Activated B cell treated with CpG ODN at 0.5 μM for 24 hours (primary cell): ENCODE measurements around the gene MGST1. TPM values are rescaled to one million over a fixed set of nuclear protein-coding genes. Genes with fewer than 3 reads are reported as not detected.

Experiments used
- ATAC-seq: fragments of 200-7000 bp; cut with Tn5 transposase; one replicate; pipeline ENCODE4 v1.10.0; 2021; ENCODE audit warnings: low read depth, mild to moderate bottlenecking, moderate library complexity
- CTCF ChIA-PET: fragments of 350-600 bp; sonication (Branson Sonifier 250); formaldehyde crosslinking; loops from one replicate; lab custom pipeline; 2021; ENCODE audit warnings: antibody characterized with exemption; lab: Charles Lee
- POLR2A ChIA-PET: fragments of 350-600 bp; sonication (Branson Sonifier 250); formaldehyde crosslinking; loops from one replicate; lab custom pipeline; 2021; ENCODE audit warnings: antibody characterized with exemption; lab: Charles Lee
- DNase-seq: peaks from one replicate; pipeline ENCODE4 v3.0.0; 2022
- H3K27ac Mint-ChIP-seq: one replicate; pipeline ENCODE4 v1.8.0; 2020; ENCODE audit warnings: mixed read lengths
- H3K27me3 Mint-ChIP-seq: one replicate; pipeline ENCODE4 v1.8.0; 2021; ENCODE audit warnings: mixed read lengths
- H3K36me3 Mint-ChIP-seq: one replicate; pipeline ENCODE4 v1.8.0; 2021; ENCODE audit warnings: low read depth, mixed read lengths
- H3K4me1 Mint-ChIP-seq: one replicate; pipeline ENCODE4 v1.8.0; 2021; ENCODE audit warnings: mixed read lengths
- H3K4me3 Mint-ChIP-seq: one replicate; pipeline ENCODE4 v1.8.0; 2020; ENCODE audit warnings: mild to moderate bottlenecking, mixed read lengths
- H3K9me3 Mint-ChIP-seq: one replicate; pipeline ENCODE4 v1.8.0; 2020; ENCODE audit warnings: mixed read lengths
- intact Hi-C: fragments of 100-400 bp; cut with micrococcal nuclease; formaldehyde crosslinking; loops from one replicate; pipeline ENCODE4 v1.15.1; 2024
- total RNA-seq: library from RNA; stranded (reverse); gene quantifications from 2 replicates; pipeline ENCODE4 v1.2.3, GENCODE V29; 2022
- TF ChIP-seq, protein P1 (sequence below): fragments of 200-600 bp; IDR thresholded peaks from one replicate; pipeline ENCODE4 v1.8.0; 2022; ENCODE audit warnings: antibody characterized with exemption, mild to moderate bottlenecking

MGST1 gene
- total RNA-seq, 1 donor from 2014 or later, result not detected

DNA sequence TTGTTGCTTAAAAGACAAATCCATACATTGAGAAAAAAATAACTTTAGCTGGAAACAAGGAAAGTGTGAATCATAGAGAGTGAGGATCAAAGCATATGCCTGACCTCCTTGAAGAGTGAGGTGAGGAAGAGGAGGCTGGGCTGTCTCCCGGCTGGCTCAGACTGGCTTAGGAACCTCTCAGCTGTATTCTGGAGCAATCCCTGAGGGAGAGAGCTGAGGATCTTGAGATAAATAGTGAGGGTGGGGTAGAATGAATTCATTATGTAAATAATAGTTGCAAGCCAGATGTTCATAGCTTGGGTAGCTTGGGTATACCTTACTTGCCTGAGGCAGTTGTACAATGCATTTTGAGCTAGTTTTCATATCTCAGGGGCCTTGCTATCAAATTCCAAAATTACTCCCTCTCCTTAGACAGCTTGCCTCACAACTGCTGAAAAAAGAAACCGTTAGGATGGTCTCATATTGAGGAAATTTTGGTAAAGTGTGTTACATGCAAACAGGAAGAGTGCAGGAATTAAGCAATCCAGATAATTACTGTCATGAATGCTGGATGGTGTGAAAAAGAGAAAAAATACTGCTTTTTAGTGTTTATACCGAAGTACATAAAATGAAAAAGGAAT, 39.5 kb upstream of the MGST1 start:
- Mint-ChIP-seq H3K36me3 (no peaks in the 10 kb centered on the region), H3K4me1 (no peaks in the 10 kb centered on the region), H3K9me3 (peaks cover 23% of the 10 kb centered on the region), H3K27ac (no peak overlapping the region), H3K4me3 (no peak overlapping the region), H3K27me3 (no peaks in the 10 kb centered on the region)
- CTCF ChIA-PET, result no interaction called here
- TF ChIP-seq, protein P1, sequence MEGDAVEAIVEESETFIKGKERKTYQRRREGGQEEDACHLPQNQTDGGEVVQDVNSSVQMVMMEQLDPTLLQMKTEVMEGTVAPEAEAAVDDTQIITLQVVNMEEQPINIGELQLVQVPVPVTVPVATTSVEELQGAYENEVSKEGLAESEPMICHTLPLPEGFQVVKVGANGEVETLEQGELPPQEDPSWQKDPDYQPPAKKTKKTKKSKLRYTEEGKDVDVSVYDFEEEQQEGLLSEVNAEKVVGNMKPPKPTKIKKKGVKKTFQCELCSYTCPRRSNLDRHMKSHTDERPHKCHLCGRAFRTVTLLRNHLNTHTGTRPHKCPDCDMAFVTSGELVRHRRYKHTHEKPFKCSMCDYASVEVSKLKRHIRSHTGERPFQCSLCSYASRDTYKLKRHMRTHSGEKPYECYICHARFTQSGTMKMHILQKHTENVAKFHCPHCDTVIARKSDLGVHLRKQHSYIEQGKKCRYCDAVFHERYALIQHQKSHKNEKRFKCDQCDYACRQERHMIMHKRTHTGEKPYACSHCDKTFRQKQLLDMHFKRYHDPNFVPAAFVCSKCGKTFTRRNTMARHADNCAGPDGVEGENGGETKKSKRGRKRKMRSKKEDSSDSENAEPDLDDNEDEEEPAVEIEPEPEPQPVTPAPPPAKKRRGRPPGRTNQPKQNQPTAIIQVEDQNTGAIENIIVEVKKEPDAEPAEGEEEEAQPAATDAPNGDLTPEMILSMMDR, result no peak
- ATAC-seq (no peak), DNase-seq (no peak)
- intact Hi-C loops, result no loop called here
- POLR2A ChIA-PET, result no interaction called here

GRCh38 chr12:16310934-16311333, 36.5 kb upstream of the MGST1 start:
- Mint-ChIP-seq H3K27me3 (no peaks in the 10 kb centered on the region), H3K36me3 (no peaks in the 10 kb centered on the region), H3K4me3 (no peak overlapping the region), H3K4me1 (no peaks in the 10 kb centered on the region), H3K9me3 (peaks cover 21% of the 10 kb centered on the region), H3K27ac (no peak overlapping the region)
- intact Hi-C loops, result no loop called here
- DNase-seq (no peak), ATAC-seq (no peak)
- TF ChIP-seq, protein P1, result no peak
- POLR2A ChIA-PET, result no interaction called here
- CTCF ChIA-PET, result no interaction called here

DNA sequence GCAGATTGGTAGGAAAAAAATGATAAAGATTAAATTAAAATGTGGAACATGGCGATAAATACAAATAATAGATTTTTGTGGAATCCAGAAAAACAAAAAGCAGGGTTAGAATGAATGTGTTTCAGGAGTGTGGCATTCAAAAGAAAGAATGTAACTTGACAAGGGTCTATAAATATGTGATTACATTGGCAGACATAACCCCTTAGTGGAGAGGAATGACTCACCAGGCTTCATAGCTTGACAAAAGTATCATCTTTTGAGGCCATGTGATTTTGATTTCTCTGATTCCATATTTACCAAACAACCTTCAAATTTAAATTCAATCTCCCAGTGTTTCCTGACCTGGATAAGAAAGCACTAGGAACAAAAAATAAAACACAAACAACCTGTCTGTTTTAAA, 24.4 kb upstream of the MGST1 start:
- no peaks in the 10 kb centered on the region for H3K4me1 Mint-ChIP-seq
- H3K27me3 Mint-ChIP-seq, result no peaks in the 10 kb centered on the region
- DNase-seq (no peak), ATAC-seq (no peak)
- H3K27ac Mint-ChIP-seq, result no peak overlapping the region
- H3K36me3 Mint-ChIP-seq, result no peaks in the 10 kb centered on the region
- CTCF ChIA-PET, result no interaction called here
- peaks cover 7% of the 10 kb centered on the region for H3K9me3 Mint-ChIP-seq
- intact Hi-C loops, result no loop called here
- TF ChIP-seq, protein P1, result no peak
- POLR2A ChIA-PET, result no interaction called here
- no peak overlapping the region for H3K4me3 Mint-ChIP-seq

DNA sequence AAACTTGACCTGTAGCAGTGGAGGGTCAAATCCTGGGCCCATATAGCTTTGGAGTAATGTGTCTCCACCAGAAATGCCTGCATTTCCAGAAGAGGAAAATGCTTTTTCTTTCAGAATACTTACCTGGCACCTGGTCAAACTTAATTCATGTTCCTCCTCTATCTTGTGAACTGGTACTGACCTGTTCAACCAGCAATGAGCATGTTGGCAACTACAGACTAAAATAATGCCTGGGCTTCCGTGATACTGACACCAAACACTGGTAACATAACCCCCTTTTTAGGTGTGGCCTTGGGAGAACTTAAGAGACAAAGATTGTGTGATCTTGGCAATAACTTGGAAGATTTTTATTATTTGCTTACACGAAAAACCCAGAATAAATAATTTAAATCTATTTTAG, 23.8 kb upstream of the MGST1 start:
- CTCF ChIA-PET, result no interaction called here
- no peaks in the 10 kb centered on the region for H3K36me3 Mint-ChIP-seq
- no peak for DNase-seq
- H3K4me3 Mint-ChIP-seq, result no peak overlapping the region
- intact Hi-C loops, result no loop called here
- TF ChIP-seq, protein P1, result no peak
- no peaks in the 10 kb centered on the region for H3K4me1 Mint-ChIP-seq
- POLR2A ChIA-PET, result no interaction called here
- H3K9me3 Mint-ChIP-seq, result peaks cover 7% of the 10 kb centered on the region
- no peaks in the 10 kb centered on the region for H3K27me3 Mint-ChIP-seq
- ATAC-seq, result no peak
- no peak overlapping the region for H3K27ac Mint-ChIP-seq

DNA sequence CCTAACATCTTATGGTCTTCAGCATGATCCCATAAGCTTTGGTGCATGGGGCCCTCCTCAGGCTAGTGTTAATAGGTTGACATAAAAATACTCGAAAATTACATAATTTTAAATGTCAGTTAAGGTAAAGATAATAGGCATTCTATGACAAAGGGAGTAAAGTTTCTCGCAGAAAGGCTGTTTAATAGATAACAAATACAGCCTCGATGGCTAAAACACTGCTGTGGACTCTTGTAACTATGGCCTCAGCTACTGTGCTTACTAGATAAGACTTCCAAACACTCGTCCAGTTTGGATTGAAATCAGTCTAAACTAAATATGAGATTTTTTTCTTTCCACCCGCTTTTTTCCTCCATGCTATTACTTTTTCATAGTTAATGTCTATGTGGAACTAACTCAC, 23.2 kb upstream of the MGST1 start:
- Mint-ChIP-seq H3K4me3 (no peak overlapping the region), H3K9me3 (peaks cover 7% of the 10 kb centered on the region), H3K36me3 (no peaks in the 10 kb centered on the region), H3K27me3 (no peaks in the 10 kb centered on the region), H3K27ac (no peak overlapping the region), H3K4me1 (no peaks in the 10 kb centered on the region)
- ChIA-PET CTCF (no interaction called here), POLR2A (no interaction called here)
- TF ChIP-seq, protein P1, result no peak
- intact Hi-C loops, result no loop called here
- no peak for ATAC-seq
- DNase-seq, result no peak
